HCEC 1CT (cell line): ENCODE results near the gene FAM216A.
A peak's percentile ranks its signal among the peaks of the same experiment; 100 is the strongest.
"Not testable (repeated sequence)": the region's sequence is repeated elsewhere in the genome, so short reads cannot be mapped to it uniquely, and the experiment has no call there.

Experiments used
- DNase-seq: peaks from one replicate; pipeline ENCODE4 v3.0.0-alpha.2; 2017

The FAM216A gene

GRCh38 chr12:110468214-110469048 is at the start of gene FAM216A, which contains the start of gene GPN3:
FAM216A (plus strand) TSS chr12:110468845; CDS start chr12:110468876, 31 bp downstream.
GPN3 (minus strand) TSS chr12:110468257; CDS start chr12:110468203, 54 bp downstream.
- peak; percentile 98 for DNase-seq

GRCh38 chr12:110420644-110421043 is 48.0 kb upstream of the FAM216A start:
- not testable (repeated sequence) for DNase-seq

DNA sequence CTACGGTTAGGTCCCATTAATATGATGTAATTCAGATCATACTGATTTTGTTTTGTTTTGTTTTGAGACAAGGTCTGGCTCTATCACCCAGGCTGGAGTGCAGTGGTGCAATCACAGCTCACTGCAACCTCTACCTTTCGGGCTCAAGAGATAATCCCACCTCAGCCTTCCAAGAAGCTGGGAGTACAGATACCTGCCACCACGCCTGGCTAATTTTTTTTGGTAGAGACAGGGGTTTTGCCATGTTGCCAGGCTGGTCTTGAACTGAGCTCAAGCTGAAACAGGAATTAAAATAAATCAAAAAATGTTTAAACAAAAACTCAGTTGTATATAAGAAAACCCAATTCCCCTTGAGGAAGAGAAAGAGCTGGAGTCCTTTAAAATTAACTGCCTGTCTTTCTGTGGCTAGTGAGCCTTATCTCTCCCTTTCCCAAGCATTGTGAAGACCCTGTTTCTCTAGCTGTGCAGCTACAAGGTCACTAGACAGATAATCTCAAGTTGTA is 47.4 kb upstream of the FAM216A start:
- DNase-seq, result no peak

- DNase-seq, result no peak
These were observed 46.9 kb upstream of the FAM216A start for GRCh38 chr12:110421701-110422100.

DNA sequence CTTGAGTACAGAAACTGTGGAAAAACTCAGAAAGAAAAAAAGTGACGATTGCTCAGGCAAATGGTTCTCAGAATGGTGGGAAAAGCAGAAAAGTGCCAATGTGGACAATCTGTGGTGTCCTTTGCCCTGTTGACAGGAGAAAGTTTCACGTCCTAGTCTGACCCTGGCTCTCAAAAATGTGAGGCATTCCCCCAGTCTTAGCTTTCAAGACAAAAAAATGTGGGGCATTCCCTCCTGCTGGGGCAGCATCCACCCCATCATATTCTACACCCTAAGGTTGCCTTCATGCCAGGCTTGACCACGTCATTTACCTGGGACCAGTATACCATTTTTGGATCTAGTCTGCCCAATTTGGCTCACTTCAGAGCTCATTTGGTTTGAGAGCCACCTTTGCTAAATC is 44.4 kb upstream of the FAM216A start:
- no peak for DNase-seq

GRCh38 chr12:110426406-110426805 is 42.2 kb upstream of the FAM216A start:
- DNase-seq, result peak; percentile 20

- DNase-seq, result not testable (repeated sequence)
These were observed 39.0 kb upstream of the FAM216A start for GRCh38 chr12:110429676-110430075.

DNA sequence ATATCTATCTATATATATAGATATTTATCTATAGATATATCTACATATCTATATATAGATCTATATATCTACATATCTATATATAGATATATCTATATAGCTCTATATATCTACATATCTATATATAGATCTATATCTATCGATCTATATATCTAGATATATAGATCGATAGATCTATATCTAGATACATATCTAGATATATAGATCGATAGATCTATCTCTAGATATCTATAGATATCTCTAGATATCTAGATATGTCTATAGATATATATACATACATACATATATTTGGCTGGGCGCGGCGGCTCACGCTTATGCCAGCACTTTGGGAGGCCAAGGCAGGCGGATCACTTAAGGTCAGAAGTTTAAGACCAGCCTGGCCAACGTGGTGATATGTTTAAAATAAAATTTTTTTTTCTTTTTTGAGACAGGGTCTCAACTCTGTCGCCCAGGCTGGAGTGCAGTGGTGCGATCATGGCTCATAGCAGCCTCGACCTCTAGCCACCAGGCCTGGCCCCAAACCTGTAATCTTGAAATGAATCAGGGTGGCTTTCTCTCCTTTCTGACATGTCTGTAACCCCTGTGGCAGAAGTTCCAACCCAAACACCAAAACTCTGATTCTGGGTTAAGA is 36.6 kb upstream of the FAM216A start:
- no peak for DNase-seq

DNA sequence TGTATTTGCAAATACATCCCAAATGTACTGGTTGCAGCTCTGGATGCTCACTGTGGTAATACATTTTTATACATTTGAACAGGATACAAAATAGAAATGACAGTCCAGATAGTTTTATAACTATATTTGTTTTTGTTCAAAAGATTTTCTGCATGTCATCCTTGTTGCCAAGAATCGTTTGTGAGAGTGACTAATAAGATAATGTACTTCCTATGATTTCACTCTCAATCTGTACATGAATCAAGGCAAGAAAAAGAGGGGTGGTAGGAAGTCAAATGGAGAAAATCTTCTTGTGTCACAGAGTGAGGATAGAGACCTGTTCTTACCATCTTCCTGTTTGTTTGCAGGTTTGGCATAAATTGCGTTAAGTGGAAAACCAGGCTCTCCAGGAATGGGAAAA is 32.4 kb upstream of the FAM216A start:
- DNase-seq, result peak; percentile 47

GRCh38 chr12:110444455-110444854 is 24.2 kb upstream of the FAM216A start:
- no peak for DNase-seq

DNA sequence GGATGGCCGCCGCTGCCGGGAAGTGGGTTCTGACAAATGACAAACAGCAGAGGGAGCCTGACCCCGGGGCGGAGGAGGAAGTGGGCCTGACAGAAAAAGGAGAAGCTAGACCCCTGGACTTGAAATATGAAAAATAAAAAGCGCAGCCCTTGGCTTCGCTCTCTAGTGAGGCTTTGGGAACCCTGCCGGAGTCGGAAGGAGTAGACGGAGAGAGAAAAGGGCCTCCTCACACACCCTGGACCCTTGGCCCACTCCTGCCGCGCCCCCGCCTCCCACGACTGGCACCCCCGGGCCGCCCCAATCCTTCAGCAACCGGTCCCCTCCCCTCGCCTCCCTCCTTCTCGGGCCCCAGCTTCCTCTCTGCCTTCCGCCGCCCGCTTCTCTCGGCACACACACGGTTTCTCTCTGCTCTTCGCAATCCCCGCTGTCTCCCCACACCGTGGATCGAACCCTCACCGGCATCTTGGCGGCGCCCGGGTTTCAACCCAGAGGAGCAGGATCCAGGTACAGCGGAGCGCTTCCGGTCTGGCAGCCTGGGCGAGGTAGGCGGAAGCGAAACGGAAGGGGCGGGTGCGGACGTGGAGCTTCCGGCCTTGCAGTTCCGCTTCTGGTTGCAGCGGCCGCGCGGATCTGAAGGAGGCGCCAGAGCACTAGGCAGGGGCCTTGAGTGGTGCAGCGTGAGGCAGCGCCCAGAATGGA is 18.7 kb upstream of the FAM216A start, which contains the start of gene ARPC3:
TSS of gene ARPC3 (minus strand) at position 539 of the 699 bp plus-strand sequence. CDS start at position 462, 77 bp downstream.
- DNase-seq, result peak; percentile 100

DNA sequence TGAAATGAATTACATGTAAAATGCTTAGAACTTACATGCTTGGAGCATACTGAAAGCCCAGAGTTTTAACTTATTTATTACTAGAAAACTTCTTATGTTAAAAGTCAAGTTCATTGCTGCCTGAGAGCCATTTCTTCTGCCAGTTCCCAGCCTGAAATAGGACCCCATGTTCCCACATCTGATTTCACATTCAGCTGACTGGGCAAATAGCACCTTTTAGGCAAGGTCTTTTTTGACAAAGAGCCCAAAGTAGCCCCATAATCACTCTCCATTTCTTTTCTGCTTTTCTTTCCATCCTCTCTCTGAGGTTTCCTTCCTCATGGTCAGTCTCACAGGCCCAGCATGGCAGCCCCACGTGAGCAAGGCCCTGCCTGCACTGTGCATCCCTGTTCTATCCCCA is 17.4 kb upstream of the FAM216A start:
- no peak for DNase-seq

GRCh38 chr12:110453569-110454296 is 14.9 kb upstream of the FAM216A start:
- no peak for DNase-seq

GRCh38 chr12:110458756-110459155 is 9.9 kb upstream of the FAM216A start:
- DNase-seq, result no peak

GRCh38 chr12:110461189-110461588 is 7.5 kb upstream of the FAM216A start:
- not testable (repeated sequence) for DNase-seq

DNA sequence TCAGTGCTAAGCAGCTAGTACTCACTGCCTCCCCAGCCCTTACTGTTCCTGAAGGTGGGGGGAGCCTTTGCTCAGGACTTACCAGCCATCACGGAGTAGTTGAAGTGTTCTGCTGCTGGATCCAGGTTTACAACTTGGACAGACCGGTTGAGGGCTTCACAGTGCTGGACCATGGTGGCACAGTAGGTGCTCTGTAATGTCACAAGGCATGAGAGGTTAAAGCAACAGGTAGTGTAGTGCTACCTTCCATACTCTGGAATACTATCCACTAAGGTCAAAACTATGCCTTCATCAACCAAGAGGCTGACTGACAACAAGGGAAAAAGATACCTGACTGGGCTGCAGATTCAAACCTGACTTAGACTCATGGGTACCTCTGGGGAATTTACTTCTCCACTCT is 3.6 kb upstream of the FAM216A start:
- no peak for DNase-seq

DNA sequence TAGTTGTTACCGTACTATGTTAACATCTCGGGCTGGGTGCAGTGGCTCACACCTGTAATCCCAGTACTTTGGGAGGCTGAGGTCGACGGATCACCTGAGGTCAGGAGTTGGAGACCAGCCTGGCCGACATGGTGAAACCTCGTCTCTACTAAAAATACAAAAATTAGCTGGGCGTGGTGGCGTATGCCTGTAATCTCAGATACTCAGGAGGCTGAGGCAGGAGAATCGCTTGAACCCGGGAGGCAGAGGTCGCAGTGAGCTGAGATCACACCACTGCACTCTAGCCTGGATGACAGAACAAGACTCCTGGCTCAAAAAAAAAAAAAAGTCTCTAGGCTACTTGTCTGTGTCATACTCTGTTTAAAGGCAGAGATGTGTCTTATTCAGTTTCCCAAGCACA is 2.9 kb upstream of the FAM216A start:
- DNase-seq, result not testable (repeated sequence)

- no peak for DNase-seq
These were observed 1.9 kb upstream of the FAM216A start for GRCh38 chr12:110466791-110467190.

- no peak for DNase-seq
These were observed 815 bp upstream of the FAM216A start for GRCh38 chr12:110467847-110468213.

DNA sequence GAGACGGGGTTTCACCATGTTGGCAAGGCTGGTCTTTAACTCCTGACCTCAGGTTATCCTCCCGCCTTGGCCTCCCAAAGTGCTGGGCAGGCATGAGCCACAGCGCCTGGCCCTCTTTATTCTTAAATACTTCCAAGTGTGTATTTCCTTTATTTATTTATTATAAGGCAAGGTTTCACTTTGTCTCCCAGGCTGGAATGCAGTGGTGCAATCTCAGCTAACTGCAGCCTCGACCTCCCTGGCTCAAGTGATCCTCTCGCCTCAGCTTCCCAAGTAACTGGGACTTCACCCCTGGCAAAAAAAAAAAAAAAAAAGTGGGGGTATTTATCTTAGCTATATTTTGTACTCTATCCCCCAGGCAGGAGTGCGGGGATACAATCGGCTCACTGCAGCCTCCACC is 6.8 kb downstream of the FAM216A start:
- DNase-seq, result no peak

DNA sequence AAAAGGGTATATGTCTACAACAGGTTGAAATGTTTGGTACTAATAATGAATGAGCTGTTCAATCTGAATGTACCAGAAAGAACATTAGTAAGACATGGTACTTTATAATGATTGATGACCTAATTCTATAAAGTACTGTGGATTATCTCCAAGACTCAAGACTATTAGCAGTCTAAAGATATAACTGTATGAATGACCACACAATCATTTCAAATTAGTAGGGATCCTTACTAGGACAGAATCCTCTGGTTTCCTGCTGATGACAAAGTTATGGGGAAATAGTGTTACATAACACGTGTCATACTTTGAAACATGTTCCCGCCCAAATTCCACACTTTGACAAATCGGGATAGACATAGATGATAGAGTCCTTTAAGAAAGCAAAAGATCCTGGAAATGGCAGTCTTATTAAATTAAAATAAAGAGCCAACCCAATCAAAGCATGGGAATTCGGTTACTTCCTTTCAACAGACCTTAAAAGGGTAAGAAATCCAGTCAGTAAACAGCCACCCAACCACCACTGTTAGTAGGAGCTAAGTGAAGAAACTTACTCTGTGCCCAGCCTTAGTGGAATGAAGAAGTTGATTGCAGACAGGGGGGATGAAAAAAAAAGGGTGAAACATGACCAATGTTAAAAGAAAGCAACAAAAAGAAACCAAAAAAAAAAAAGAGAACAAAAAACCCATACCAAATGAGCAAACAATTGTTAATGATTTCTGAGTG is 30.5 kb downstream of the FAM216A start:
- peak; percentile 57 for DNase-seq

GRCh38 chr12:110501399-110501751 is 32.7 kb downstream of the FAM216A start:
- DNase-seq, result peak; percentile 54
